HG03064 (cell line): ENCODE measurements around the gene SDK1.

Experiments
- ATAC-seq: cut with Tn5 transposase; IDR thresholded peaks from one replicate; pipeline ENCODE4 v1.9.1; 2021; ENCODE audit warnings: low read depth; ENCODE audit not compliant: unreplicated experiment

Gene SDK1

DNA sequence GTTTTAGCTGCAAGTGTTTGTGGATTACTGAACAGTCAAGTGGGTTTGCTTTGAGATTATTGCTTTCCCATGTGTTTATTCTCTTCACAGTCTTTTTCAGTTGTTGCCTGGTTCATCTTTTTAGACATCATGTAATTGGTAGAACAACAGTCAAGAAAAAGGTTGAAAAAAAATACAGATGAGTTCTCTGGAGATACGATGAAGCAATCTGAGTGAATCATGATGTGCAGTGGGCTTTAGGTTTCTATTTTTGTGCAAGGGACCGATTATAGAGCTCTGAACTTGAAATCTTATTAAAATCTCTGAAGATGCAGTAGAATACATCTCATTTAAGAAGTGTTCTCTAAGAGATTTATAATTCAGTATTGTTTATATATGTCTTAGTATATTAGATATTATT lies 145.7 kb downstream of the SDK1 start:
- no peak for ATAC-seq

DNA sequence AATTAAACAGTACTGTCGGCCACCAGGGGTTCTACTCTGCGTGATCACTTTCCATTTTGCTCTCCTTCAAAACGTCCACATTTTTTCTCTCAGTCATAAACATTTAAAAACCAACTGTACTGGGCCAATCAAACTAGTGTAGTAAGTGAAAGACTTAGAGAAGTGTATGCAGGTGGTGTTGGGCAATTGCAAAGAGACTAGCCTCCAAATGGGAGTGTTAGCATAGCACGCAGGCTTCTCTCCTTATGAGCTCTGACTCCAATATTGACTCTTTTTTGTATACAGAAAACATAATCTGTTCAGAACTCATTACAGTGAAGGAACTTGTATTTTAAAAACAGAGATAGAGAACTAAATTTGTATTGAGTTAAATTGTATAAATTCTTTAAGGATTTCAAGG lies 150.6 kb downstream of the SDK1 start:
- ATAC-seq = no peak

DNA sequence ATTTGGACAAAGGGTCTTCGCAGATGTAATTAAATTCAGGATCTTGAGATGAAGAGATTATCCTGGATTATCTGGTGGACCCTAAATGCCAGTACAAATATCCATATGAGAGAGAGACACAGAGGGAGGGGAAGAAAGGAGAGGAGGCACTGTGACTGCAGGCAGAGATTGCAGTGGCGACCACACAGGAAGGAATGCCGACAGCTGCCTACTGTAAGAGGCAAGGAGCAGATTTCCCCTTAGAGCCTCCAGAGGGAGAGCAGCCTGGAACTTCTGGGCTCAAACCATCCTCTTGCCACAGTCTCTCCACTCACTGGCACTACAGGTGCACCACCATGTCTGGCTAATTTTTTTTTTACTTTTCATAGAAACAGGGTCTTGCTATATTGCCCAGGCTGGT lies 152.3 kb downstream of the SDK1 start:
- no peak for ATAC-seq

DNA sequence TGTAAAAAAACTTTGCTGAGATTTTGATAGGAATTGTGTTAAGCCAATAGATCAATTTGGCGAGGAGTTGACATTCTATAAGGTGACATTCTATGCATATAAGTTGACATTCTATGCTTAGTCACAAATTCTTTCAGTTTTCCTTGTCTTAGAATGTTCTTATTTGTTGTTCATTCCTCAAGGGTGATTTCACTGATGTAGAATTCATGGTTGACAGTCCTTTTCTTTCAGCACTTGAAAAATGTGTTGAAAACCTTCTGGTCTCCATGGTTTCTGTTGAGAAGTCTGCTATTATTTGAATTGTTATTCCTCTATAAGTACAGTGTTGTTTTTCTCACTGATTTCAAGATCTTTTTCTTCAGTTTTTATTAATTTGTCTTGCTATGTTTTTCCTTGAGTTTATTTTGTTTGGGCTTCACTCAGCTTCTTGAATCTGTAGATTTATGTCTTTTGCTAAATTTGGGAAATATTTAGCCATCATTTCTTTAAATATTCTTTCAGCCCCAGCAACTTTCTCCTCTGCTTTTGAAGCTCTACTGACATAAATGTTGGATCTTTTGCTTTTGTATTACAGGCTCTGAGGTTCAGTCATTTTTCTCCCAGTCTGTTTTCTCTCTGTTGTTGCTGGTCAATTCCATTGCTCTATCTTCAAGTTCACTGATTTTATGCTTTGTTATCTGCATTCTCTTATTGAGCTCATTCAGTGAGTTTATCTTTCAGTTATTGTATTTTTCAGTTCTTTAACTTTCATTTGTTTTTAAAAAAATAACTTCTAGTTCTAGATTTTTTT lies 154.9 kb downstream of the SDK1 start:
- no peak for ATAC-seq

DNA sequence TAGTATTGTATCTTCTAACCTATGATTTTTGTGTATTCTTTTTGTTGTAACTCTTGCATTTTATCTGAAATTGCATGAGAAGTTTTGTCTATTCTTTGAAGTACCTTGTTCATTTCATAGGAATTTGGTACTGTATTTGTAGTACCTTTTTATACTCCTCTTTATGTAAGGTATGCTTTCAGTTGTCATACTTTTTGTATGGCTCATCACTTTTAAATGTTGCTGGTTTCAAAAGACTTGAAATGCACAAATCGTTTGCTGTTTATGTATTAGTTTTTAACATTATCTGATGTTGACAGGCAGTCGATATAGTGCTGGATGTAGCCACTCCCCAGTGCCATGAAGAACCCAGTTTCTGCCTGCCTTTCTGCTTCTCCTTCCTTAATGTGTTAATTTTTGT lies 158.1 kb downstream of the SDK1 start:
- ATAC-seq = no peak

DNA sequence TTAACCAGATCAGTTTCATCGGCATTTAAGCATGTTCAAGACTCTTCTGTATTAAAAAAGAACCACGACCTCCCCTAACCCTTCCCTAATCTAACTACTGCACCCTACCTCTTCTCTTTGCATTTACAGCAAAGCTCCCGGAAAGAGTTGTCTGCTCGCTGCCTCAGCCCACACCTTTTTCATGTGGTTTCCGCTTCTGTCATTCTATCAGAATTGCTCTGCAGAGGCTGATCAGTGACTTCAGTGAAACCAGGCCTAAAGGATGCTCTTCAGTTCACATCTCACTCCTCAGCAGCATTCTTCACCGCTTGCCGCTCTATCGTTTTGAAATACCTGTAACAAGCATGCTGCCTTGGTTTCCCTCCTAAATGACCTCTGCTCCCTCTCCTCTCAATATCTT lies 160.9 kb downstream of the SDK1 start:
- ATAC-seq = no peak

DNA sequence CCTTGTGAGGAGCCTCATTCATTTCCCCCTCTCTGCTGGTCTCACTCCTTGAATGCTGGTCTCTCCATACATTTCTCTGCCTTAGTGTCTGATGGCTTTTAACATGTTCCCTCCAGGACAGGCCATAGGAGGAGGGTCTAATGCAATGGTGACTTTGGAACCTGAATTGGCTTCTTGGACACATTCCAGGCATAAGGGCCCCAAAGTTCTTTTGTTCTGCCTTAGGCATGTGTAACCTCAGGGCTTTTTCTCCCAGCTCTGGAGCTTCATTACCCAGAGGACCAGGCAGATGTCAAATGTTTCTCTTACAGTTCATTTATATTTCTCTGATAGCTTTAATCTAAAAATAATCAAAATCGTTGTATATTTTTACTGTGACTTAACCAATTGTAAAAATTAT lies 162.6 kb downstream of the SDK1 start:
- ATAC-seq = no peak

DNA sequence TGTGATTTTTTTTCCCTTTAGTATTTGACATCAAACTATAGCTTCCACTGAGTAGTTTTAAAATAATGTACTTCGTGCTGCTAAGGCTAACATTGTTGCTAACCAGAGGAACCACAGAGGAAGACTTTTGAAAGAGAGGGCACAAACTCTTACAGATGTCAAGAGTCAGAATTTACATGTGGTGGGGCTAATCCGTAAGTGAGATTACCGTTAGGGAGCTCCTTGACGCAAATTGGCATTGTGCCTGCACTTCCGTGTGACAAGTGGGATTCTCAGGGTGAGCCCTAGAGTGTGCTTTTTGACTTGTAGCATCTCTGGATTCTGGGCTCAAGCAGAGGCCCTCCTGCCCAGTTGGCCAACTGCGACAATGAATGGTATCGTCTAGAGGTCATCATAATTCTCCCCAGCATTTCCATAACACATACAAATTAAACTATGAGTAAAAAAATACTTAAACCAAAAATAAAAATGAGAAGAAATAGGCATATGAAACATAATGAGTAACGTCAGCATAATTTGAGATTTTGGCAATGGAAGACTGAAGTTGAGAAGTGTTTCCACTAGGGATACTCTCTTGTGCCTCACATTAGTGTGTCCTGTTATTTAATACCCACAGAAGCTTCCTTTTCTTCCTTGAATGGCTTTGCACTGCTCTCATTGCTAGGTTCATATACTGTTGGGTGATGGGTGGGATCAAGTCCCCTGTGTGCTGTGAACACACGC lies 164.0 kb downstream of the SDK1 start:
- no peak for ATAC-seq

DNA sequence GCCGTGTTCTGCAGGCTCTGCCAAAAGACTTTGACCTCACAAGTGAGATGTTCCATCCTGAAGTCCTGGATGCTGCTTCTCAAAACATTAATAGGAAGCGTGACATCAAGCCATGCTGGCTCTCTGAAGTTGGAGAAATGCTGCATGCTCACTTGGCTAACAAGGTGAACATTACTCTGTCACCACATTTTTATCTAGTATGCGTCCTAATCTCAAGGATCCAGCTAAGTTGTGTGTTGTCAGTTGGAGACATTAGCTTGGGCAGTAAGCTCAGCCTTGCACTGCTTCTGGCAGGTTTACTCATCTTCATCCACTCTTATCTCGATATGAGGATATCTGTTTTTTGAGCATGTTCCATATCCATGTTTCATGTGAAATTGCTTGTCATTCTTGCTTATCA lies 165.2 kb downstream of the SDK1 start:
- no peak for ATAC-seq

DNA sequence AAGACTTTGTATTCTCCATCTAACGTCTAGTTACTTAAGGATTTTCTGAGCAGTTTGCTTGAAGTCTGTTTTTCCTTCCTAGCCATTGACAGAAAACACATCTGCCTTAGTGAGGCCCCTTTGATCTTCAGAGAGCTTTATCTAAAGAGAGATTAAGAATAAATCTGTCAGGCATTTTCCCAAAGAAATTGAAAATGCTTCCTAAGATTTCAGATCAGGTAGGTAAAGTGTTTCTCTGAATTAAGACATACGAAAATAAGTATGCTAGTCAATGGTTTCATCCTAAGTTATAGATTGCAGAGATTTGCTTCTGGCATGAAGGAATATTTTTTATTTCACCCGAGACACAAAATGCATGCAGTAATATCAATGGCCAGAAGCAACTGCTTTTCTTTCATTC lies 168.6 kb downstream of the SDK1 start:
- no peak for ATAC-seq

DNA sequence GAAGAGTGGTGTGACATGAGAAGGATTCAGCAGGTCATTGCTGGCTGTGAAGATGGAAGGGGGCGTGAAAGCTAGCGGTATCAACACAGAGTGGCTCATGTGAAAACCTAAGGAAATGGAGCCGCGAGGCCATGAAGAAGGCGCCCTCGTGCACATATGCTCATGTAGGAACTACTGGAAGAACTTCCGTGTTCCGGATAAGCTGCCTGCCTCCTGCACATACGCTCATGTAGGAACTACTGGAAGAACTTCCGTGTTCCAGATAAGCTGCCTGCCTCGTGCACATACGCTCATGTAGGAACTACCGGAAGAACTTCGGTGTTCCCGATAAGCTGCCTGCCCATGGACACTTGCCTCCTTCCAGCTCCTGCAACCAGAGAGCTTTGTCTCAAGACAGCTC lies 179.1 kb downstream of the SDK1 start:
- ATAC-seq = no peak

DNA sequence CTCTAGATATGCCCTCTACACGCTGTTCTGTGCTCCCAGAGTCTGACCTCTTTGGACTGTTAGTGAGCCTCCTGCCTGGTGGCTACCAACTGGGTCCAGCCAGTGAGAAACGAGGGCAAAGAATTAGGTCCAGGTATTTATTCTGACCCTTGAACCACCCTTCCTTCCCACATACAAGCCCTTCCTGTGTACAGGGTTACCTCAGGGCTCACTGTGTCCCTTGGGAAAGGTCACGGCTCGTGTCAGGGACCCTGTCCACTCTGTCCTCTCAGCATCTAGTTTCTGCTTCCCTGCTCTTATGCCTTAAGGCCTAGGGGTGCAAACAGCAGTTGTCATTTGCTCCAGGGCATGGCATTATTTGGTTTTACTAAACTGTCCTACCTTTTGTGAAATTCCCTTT lies 180.4 kb downstream of the SDK1 start:
- no peak for ATAC-seq

DNA sequence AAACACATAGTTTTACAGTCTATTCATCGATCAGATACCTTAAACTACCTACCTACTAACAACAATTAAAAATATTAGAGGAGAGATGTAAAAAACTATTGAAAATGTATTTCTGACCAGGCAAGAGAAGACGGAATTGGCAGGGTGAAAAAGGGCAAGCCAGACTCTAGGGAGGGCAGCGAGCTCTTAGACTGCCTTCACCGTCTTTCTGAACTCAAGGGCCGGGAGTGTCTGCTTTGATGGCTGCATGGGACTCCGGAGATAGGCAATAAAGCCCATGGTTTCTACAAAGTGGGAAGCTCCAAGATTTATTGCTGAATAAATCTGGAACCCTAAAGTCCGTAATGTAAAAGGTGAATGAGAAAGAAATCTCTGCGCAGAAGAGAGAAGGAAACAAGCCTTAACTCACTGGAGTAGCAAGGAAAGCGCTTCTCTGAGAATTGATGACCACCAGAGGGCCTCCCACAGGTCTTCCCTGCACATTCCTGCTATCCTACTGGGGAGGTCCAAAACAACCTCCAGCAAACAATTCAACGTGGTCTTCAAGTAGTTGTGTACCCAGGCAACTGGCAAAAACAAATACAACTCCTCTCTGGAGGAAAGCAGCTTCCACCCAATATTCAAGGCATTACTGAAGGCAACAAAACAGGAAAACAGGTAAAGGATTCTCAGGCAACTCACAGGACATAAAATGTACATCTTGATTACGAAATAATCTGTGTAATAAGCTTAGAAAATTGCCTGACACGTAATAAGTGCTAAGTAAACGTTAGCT lies 181.3 kb downstream of the SDK1 start:
- ATAC-seq = no peak

DNA sequence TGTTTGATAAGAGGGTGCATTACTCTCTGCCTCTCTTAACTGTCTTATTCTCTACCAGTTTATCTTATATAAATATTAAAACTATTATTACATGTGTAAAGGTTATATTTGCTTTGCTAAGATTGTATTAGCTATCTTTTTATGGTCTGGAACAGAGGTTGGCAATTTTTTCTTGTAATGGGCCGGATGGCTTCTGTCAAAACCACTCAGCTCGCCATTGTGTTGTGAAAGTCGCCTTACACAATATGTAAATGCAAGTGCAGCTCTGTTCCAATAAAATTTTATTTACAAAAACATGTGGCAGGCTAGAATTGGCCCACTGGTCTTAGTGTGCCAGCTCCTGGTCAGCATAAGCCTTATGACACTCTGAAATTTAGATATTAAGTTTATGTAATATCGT lies 185.8 kb downstream of the SDK1 start:
- no peak for ATAC-seq

DNA sequence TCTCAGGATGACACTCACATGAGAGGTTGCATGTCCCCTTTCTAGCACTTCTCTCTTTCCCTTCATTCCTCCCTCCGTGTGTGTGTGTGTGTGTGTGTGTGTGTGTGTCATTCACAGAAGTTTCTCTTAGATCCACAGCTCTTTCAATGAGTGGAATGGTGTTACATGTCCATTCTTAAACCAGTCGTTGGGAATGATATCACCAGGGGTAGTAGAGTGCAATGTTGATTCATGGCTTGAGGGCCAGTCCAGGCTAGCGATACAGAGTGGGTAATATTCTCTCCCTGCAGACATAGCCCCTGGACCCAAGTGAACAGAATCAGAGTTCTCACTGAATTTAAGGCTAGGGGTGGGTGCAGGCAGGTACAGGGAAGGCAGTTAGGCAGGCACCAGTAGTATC lies 187.8 kb downstream of the SDK1 start:
- no peak for ATAC-seq

DNA sequence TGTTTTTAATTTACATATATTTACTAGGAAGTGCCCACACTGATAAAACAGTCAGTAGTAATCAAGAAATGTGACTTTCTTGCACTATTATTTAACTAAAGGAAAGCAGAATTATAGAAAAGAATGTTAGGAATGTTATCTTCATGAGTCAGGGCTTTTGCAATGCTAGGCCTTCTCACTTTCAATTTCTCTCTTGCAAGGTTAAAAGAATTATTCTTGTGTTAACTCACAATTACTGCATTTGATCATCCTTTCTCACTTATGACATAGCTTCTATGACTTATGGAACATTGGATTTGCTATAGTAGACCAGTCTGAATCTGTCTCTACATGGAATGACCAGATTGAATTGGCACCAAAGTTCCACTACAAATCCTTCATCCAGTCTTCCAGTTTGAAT lies 192.4 kb downstream of the SDK1 start:
- no peak for ATAC-seq

DNA sequence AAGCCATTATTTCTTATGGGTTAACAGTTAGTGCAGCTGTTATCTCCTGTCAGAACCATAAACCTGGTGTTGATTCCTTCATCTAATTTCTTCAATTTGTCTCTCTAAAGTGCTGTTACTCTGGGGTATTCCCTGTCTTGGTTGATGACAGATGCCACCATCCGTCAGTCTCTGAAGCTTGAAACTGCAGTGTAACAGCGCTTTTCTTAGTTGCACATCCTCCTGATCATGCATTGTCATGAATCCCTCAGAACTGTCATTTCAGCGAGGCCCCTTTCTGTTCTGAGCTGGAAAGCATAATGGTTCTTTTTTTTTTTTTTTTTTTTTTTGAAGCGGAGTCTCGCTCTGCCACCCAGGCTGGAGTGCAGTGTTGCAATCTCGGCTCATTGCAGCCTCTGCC lies 193.9 kb downstream of the SDK1 start:
- no peak for ATAC-seq

DNA sequence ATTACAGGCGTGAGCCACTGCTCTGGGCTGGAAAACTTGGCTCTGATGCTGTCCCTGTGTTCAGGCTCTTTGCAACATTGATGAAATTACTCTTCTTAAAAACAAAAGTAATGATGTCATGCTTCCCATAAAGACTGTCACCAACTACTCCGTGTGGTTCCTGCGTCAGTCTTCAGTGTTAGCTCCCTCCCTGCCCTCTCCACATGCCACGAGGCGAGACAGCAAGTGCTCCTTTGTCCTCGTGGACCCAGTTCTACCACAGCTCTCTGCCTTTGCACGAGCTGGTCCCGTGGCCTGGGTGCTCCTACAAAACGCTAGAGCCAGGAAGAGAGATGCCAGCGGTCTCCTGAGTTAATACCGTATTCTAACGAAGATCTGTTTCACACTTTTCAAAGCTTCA lies 194.5 kb downstream of the SDK1 start:
- ATAC-seq = no peak

DNA sequence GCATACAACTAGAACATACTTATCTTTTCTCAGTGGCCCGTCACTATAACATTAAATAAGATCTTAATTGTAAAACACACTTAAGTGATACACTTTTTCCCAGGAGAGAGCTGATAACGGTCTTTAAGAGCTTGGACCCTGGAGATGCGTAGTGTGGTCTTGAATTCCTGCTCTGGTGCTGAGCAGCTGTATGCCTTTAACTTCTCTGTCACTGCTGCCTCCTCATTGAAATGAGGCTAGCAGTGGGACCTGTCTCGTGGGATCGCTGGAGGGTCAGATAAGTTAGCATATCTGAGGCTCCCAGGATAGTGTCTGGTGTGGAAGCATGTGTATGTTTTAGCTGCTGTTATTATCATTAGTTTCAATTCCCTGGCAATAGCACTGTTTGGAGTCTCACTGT lies 194.9 kb downstream of the SDK1 start:
- no peak for ATAC-seq

DNA sequence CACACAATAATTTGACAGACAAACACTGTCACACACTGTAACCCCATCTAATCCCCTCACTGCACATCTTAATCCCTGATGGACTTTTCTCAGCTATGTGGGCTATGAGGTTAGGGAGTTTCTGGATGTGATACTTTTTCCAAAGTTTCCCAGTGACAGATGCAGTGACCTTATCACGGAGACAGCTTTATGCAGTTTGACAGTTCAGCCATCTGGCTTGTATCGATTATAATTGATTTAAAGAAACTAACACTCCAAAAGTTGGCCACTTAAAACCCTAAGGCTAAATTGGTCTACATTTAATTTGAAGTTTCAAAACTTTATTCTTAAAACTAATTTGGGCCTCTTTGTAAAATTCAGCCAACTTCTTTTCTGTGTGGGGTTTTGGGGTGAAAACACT lies 196.7 kb downstream of the SDK1 start:
- no peak for ATAC-seq

DNA sequence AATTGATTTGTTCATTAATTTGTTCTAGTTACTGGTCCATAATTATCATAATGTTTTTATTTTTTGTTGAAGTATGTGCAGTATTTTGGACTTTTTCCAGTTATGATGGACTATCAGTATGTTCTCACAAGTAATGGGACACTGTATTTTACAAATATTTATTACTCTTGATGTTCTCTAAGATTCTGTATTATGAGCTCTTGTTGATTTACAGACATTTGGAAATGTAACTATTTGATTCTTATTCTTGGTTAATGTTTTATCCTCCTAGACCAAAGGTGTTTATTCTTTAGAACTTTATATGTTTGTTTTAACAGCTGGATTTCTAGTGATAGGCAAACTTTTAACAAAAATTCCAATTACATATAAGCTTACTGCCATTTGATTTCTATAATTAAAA lies 200.6 kb downstream of the SDK1 start:
- ATAC-seq = no peak

DNA sequence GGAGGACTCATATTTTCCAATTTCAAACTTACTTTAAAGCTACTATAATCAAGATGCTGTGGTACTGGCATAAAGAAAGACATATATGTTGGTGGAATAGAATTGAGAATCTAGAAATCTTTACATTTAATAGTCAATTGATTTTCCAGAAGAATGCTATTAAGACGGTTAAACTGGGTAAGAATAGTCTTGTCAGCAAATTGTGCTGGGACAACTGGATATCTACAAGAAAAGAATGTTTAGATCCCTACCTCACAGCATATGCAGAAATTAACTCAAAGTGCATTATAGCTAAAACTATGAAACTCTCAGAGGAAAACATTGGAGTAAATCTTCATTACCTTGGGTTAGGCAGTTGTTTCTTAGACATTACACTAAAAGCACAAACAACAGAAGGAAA lies 203.3 kb downstream of the SDK1 start:
- ATAC-seq = no peak
